Psoas muscle (tissue), 8 donors: ENCODE results near the gene HTR4. TPM values are rescaled to one million over a fixed set of nuclear protein-coding genes. Genes with fewer than 3 reads are reported as not detected.

Experiments
- ATAC-seq, 4 donors: fragments of 200-7000 bp; cut with Tn5 transposase; one replicate each; pipeline ENCODE4 v1.9.1; 2020; ENCODE audit warnings: moderate library complexity in 3 of 4, mild to moderate bottlenecking in 2 of 4
- DNase-seq, 2 donors: peaks; one replicate each; pipeline ENCODE4 v3.0.0-alpha.2; 2020
- H3K27ac ChIP-seq: fragments of 200-600 bp; one replicate; pipeline ENCODE4 v1.8.0; 2022
- H3K27me3 ChIP-seq, 3 donors: fragments of 200-600 bp in 1 of 3; one replicate each; pipeline versions ENCODE4 v1.6.1 to v1.8.0; 2013 to 2022; ENCODE audit warnings: low read length in 2 of 3, mild to moderate bottlenecking in 2 of 3, moderate library complexity in 1 of 3; ENCODE audit not compliant: insufficient read depth in 3 of 3
- H3K36me3 ChIP-seq, 2 donors: fragments of 200-600 bp in 1 of 2; one replicate each; pipeline versions ENCODE4 v1.6.1 to v1.8.0; 2013 to 2022; ENCODE audit warnings: low read depth in 1 of 2, mild to moderate bottlenecking in 1 of 2, moderate library complexity in 1 of 2; ENCODE audit not compliant: insufficient read depth in 1 of 2
- H3K4me1 ChIP-seq: fragments of 200-600 bp; one replicate; pipeline ENCODE4 v1.8.0; 2022
- H3K4me3 ChIP-seq: fragments of 200-600 bp; one replicate; pipeline ENCODE4 v1.8.0; 2022; ENCODE audit warnings: mild to moderate bottlenecking
- H3K9me3 ChIP-seq: fragments of 200-600 bp; one replicate; pipeline ENCODE4 v1.8.0; 2022
- CTCF ChIP-seq: fragments of 200-600 bp; IDR thresholded peaks from one replicate; pipeline ENCODE4 v1.8.0; 2022; ENCODE audit warnings: antibody characterized with exemption
- WGBS, 3 donors: extraction: QIAGEN DNeasy Blood & Tissue Kit; methylation state at CpG; one replicate each; pipeline versions ENCODE4 v1.1.6 to v1.1.7; 2013; 5-methylcytosine and 5-hydroxymethylcytosine counted together
- intact Hi-C, 2 donors: fragments of 100-400 bp; cut with DNase I; formaldehyde crosslinking; loops; one replicate each; pipeline versions ENCODE4 v1.11.0 to v1.14.2; 2022
- polyA plus RNA-seq, 3 donors: library from polyadenylated mRNA; stranded (reverse); fragments of 200-250 nt; gene quantifications; one replicate each; pipeline ENCODE4 v1.2.3, GENCODE V29; 2013
- total RNA-seq, 4 donors: library from RNA; stranded (reverse); fragmentation: NEBNext Ultra II Directional in 2 of 4; extraction: Animal tissue kit (Norgen Biotek cat#: 25700) in 2 of 4; gene quantifications; one replicate each; pipeline versions ENCODE4 v1.2.1 to v1.2.4, GENCODE V29; 2021 to 2023
- donor health status: healthy with polysubstance abuse.
- donor health status: DM: no; HTN: no; CAD: no; lungs with moderate emphysema.
- donor health status: Bipolar disorder and iron deficiency.
- donor health status: healthy.
- donor health status: DM: yes; HTN: yes; CAD: no.
- donor health status: DM: no; HTN: no; CAD: no.
- donor health status: DM: no; HTN: no; CAD: no.
- donor health status: DM: yes; HTN: yes; CAD: no.

The HTR4 gene
- total and polyA plus RNA-seq, 7 donors, result 0.01 to 0.46 (median 0.17) TPM; not detected in 3

GRCh38 chr5:148615644-148616275, 38.6 kb downstream of the HTR4 start:
- no peak overlapping the region for H3K27ac ChIP-seq
- H3K4me1 ChIP-seq, result no peaks in the 10 kb centered on the region
- intact Hi-C loops, result no loop called here
- H3K27me3 ChIP-seq, result no peaks in the 10 kb centered on the region
- no peaks in the 10 kb centered on the region for H3K9me3 ChIP-seq
- H3K4me3 ChIP-seq, result no peak overlapping the region
- no peak for DNase-seq
- H3K36me3 ChIP-seq, result no peaks in the 10 kb centered on the region
- ATAC-seq, result no peak
- WGBS, 3 donors, result 48 to 53% (median 50%) methylated on average over 4 of the region's 4 CpGs
- TF ChIP-seq CTCF, result no peak

- Histone ChIP-seq H3K9me3 (no peaks in the 10 kb centered on the region), H3K4me1 (no peaks in the 10 kb centered on the region), H3K36me3 (no peaks in the 10 kb centered on the region), H3K27ac (no peak overlapping the region), H3K27me3 (no peaks in the 10 kb centered on the region), H3K4me3 (no peak overlapping the region)
- DNase-seq, result no peak
- no peak for ATAC-seq
- intact Hi-C loops, result no loop called here
- TF ChIP-seq CTCF, result no peak
Measured at GRCh38 chr5:148607406-148607805, 46.9 kb downstream of the HTR4 start.

- intact Hi-C loops, result no loop called here
- no peak for ATAC-seq
Measured at GRCh38 chr5:148606296-148606695, 48.0 kb downstream of the HTR4 start.

DNA sequence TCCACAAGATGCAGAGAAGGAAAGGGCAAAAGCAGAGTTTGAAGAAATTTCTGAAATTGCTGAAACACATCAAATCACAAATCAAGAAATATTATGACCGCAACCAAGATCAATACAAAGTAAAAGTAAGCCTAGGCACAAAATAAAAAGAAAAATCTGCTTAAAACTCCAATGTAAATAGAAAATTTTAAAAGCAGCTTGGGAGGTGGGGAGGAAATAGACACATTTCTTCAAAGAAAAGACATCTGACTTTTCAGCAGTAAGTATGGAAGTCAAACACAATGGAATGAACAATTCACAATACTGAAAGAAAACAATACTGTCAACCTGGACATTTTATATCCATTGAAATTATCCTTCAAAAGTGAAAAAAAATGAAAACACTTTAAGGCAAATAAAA, 55.1 kb downstream of the HTR4 start:
- H3K4me3 ChIP-seq, result no peak overlapping the region
- no peaks in the 10 kb centered on the region for H3K4me1 ChIP-seq
- H3K27me3 ChIP-seq, result no peaks in the 10 kb centered on the region
- 96 to 97% (median 97%) methylated on average over 1 of the region's 1 CpG for WGBS, 3 donors
- intact Hi-C loops, result no loop called here
- DNase-seq, result no peak
- TF ChIP-seq CTCF, result no peak
- ATAC-seq, result no peak
- H3K36me3 ChIP-seq, result no peaks in the 10 kb centered on the region
- no peaks in the 10 kb centered on the region for H3K9me3 ChIP-seq
- H3K27ac ChIP-seq, result no peak overlapping the region

More at GRCh38 chr5:148606296-148606695, 48.0 kb downstream of the HTR4 start:
- no peak for TF ChIP-seq CTCF
- Histone ChIP-seq H3K27ac (no peak overlapping the region), H3K4me3 (no peak overlapping the region), H3K27me3 (no peaks in the 10 kb centered on the region), H3K4me1 (no peaks in the 10 kb centered on the region), H3K9me3 (no peaks in the 10 kb centered on the region), H3K36me3 (no peaks in the 10 kb centered on the region)
- DNase-seq, result no peak

- no peak for TF ChIP-seq CTCF
- no peaks in the 10 kb centered on the region for H3K9me3 ChIP-seq
- no peak overlapping the region for H3K27ac ChIP-seq
- intact Hi-C loops, result no loop called here
- DNase-seq, result no peak
- no peak overlapping the region for H3K4me3 ChIP-seq
- no peak for ATAC-seq
- H3K4me1 ChIP-seq, result no peaks in the 10 kb centered on the region
- WGBS, 3 donors, result 93 to 96% (median 96%) methylated on average over 5 of the region's 5 CpGs
- no peaks in the 10 kb centered on the region for H3K27me3 ChIP-seq
- H3K36me3 ChIP-seq, result no peaks in the 10 kb centered on the region
Measured at GRCh38 chr5:148595697-148596096, 58.6 kb downstream of the HTR4 start.
